Subcutaneous adipose tissue (tissue), 4 donors: ENCODE measurements around the gene SLC22A17. TPM values are rescaled to one million over a fixed set of nuclear protein-coding genes. Genes with fewer than 3 reads are reported as not detected.

ENCODE experiments used
- total RNA-seq, 4 donors: library from RNA; depleted of rRNA; stranded (reverse); fragments of >200 nt; gene quantifications; one replicate each; pipeline ENCODE4 v1.1.0, GENCODE V29; 2016
- TF ChIP-seq, protein P1 (sequence below): fragments of 450-650 bp; IDR thresholded peaks from one replicate; pipeline ENCODE4 v1.5.1; 2016; ENCODE audit warnings: low read depth, mild to moderate bottlenecking, control low read depth, antibody characterized with exemption, moderate library complexity

The SLC22A17 gene
- total RNA-seq, 4 donors from 2014 or later: 1.8 to 5.5 (median 4.2) TPM

DNA sequence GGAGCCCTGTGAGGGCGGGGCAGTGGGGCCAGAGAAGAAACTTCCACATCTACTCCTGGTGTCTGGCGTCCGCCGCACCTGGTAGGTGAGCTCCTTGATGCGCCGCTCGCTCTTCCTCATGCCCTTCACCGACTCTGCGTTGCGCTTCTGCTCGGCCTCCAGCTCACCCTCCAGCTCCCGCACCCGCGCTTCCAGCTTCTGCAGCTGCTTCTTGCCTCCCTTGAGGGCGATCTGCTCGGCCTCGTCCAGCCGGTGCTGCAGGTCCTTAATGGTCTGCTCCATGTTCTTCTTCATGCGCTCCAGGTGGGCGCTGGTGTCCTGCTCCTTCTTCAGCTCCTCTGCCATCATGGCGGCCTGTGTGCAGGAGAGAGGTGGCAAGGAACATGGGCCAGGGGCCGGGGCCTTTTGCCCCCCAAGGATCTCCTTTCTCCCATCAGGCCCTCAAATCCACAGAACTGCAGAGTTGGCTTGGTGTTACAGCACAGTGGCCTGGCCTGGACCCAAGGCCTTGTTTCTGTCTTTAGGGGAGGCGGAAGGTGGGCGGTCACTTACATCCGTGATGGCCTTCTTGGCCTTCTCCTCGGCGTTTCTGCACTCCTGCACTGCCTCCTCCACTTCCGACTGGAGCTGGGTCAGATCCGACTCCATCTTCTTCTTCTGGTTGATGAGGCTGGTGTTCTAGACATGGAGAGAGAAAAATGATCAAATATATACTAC lies 31.8 kb upstream of the SLC22A17 start:
- TF ChIP-seq, protein P1, sequence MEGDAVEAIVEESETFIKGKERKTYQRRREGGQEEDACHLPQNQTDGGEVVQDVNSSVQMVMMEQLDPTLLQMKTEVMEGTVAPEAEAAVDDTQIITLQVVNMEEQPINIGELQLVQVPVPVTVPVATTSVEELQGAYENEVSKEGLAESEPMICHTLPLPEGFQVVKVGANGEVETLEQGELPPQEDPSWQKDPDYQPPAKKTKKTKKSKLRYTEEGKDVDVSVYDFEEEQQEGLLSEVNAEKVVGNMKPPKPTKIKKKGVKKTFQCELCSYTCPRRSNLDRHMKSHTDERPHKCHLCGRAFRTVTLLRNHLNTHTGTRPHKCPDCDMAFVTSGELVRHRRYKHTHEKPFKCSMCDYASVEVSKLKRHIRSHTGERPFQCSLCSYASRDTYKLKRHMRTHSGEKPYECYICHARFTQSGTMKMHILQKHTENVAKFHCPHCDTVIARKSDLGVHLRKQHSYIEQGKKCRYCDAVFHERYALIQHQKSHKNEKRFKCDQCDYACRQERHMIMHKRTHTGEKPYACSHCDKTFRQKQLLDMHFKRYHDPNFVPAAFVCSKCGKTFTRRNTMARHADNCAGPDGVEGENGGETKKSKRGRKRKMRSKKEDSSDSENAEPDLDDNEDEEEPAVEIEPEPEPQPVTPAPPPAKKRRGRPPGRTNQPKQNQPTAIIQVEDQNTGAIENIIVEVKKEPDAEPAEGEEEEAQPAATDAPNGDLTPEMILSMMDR: no peak

DNA sequence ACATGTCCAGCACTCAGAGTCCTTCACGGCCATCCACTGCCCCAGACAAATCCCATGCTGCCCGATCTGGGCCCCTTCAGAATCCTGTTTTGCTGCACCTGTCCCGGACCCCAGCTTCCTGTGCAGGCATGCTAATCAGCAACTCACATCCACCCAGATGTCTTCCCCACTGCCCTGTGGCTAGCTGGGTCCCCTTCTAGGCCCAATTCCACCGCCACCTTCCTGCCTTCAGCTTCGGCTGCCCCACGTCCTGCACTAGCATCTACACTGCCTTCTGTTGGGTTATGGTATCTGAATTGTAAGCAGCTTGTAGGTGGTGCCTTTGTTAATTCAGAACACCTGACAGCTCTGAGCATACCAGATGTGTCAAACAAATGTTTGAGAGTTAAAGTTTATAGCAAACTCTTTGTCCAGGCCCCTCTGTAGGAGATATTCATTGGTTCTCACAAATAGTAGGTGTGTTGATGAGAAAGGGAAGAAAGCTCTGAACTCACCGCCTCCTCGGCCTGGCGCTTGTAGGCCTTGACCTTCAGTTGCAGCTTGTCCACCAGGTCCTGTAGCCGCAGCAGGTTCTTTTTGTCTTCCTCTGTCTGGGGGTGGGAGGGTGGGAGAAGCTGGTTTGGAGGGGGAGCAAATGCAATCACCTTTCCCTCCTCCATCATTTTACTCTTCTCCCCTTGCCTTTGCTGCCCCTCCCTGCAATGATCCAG lies 30.2 kb upstream of the SLC22A17 start:
- TF ChIP-seq, protein P1: no peak

GRCh38 chr14:23382276-23382675 lies 29.6 kb upstream of the SLC22A17 start:
- TF ChIP-seq, protein P1: no peak

- TF ChIP-seq, protein P1: no peak
Measured at GRCh38 chr14:23381871-23382270, 29.2 kb upstream of the SLC22A17 start.

GRCh38 chr14:23380976-23381375 lies 28.3 kb upstream of the SLC22A17 start:
- TF ChIP-seq, protein P1: no peak

GRCh38 chr14:23380197-23380914 lies 27.7 kb upstream of the SLC22A17 start:
- TF ChIP-seq, protein P1: no peak
